GM13977 (cell line): ENCODE results near the gene ZSWIM7.

ENCODE experiments used
- DNase-seq: peaks from one replicate; pipeline ENCODE4 v3.0.0; 2012; ENCODE audit warnings: low spot score
- CTCF ChIP-seq: IDR thresholded peaks from 2 replicates; pipeline ENCODE4 v1.5.1; 2012; ENCODE audit warnings: mild to moderate bottlenecking, control low read depth; ENCODE audit not compliant: insufficient read depth; ENCODE audit errors: extremely low read depth, missing control alignments
- in situ Hi-C: fragments of 300-500 bp; cut with MboI; formaldehyde crosslinking; loops from one replicate; pipeline ENCODE4 v1.12.0; 2022; ENCODE audit warnings: low sequenced_read_pairs, low pct_unique_long_range_greater_than_20kb, mixed read lengths, inconsistent platforms; ENCODE audit not compliant: unreplicated experiment

The ZSWIM7 gene, protein sequence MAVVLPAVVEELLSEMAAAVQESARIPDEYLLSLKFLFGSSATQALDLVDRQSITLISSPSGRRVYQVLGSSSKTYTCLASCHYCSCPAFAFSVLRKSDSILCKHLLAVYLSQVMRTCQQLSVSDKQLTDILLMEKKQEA

DNA sequence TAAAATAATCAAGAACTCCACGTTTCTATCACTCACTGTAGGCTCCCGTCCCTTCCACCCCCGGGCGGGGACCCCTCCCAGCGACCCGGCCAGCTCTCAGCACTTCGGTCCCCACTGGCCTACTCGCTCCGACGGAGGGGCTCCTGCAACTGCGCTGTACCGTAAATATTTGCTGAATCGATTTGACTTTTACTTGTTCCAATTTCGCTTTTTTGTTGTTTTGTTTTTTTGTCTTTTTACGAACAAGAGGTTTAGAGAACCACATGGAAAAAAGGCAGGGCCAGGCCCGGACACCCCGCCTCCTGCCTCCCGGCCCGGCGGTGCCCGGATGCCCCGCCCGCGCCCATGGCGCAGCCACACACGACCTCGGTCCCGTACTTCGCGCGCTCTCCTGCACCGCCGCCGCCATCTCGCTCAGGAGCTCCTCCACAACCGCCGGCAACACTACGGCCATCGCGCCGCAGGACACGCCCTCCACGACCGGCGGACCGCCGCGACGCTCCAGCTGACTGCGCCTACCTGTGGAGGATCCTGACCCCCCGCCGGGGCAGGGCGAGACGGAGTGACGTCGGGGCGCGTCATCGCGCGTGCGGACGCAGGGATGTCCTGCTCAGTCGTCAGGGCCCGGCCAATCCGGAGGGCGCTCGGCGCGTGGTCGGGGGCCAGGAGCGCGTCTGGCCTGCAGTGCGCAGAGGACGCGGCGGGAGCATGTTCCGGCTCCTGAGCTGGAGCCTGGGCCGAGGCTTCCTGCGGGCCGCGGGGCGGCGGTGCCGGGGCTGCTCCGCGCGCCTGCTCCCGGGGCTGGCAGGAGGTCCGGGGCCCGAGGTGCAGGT, at the start of gene ZSWIM7, which contains the start of gene TTC19:
ZSWIM7 (minus strand) TSS at position 564 of the 833 bp plus-strand sequence; CDS start at position 454, 110 bp downstream.
TTC19 (plus strand) TSS at position 684 of the 833 bp plus-strand sequence; CDS start at position 709, 25 bp downstream.
- peak; percentile 18 for TF ChIP-seq CTCF
- in situ Hi-C loops = loop anchor here (25.0 kb wide), 1 partner anchor 162 kb away; no protein-coding TSS in a partner anchor
- DNase-seq = peak; percentile 99

GRCh38 chr17:16048811-16049449, 49.4 kb upstream of the ZSWIM7 start:
- in situ Hi-C loops = no loop called here
- TF ChIP-seq CTCF = no peak
- no peak for DNase-seq

DNA sequence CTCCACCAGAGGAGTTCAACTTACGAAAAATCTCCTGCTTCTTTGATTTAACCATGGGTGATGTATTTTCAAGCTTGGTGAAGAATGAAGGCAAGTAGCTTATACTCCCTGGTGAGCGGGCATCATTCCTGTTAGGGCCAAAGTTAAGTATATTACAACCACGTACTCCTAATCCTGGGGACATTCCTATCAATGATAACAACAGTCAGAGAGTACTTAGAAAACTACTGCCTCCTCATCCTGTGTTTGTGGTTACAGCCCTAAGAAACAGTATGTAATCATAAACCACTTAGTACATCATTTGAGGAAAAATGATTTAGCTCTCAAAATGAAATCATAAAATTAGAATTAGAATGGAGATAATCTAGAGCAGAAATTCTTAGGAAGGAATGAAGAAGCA, 47.5 kb upstream of the ZSWIM7 start:
- no peak for DNase-seq

GRCh38 chr17:16044487-16044886, 45.0 kb upstream of the ZSWIM7 start:
- in situ Hi-C loops = no loop called here
- TF ChIP-seq CTCF = no peak
- no peak for DNase-seq

More for the DNA sequence above, 47.5 kb upstream of the ZSWIM7 start:
- no peak for TF ChIP-seq CTCF
- in situ Hi-C loops = no loop called here

GRCh38 chr17:16040710-16041251, 41.3 kb upstream of the ZSWIM7 start:
- TF ChIP-seq CTCF = no peak
- in situ Hi-C loops = no loop called here
- DNase-seq = no peak

DNA sequence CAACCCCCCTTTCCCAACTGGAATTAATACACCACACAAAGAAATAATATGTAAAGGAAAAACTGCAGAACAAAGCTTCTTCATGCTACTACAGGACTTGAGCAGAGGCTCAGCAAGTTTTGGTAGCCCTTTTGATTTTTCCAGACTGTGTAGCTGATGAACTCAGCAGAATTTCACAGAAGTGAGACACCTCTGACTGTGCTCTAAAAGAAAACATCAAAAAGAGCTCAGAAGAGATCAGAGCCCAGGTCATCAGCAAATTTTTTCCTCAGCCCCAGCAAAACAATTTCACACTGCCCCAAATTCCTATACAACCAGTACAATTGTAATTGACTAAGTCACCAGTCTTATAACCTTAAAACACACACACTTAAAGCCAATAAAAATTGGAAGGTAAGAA, 38.1 kb upstream of the ZSWIM7 start:
- in situ Hi-C loops = no loop called here
- DNase-seq = no peak
- TF ChIP-seq CTCF = no peak
